ENCODE data around the gene LTF. TPM values are rescaled to one million over a fixed set of nuclear protein-coding genes. Genes with fewer than 3 reads are reported as not detected.
A peak's percentile ranks its signal among the peaks of the same experiment; 100 is the strongest.

The LTF gene
- total and polyA plus RNA-seq, 2 of the 13 experiments (the other 11 are each of a cell fraction or from before 2014, with no cell fraction given): not detected

- TF ChIP-seq STAT5B (CRISPR knock-in tag; IDR thresholded peaks at IDR 0.05) (no peak), ZNF513 (CRISPR knock-in tag; conservative IDR thresholded peaks at IDR 0.05) (no peak), ZNF282 (IDR thresholded peaks at IDR 0.05; ENCODE audit: partially characterized antibody) (no peak), ZNF644 (CRISPR knock-in tag; IDR thresholded peaks at IDR 0.05; ENCODE audit: low read depth) (no peak), ZNF782 (CRISPR knock-in tag; IDR thresholded peaks at IDR 0.05; ENCODE audit: borderline replicate concordance) (no peak), ZSCAN21 (CRISPR knock-in tag; IDR thresholded peaks at IDR 0.05; ENCODE audit: borderline replicate concordance) (no peak; the same call in 1 of the 2 replicates), SOX13 (IDR thresholded peaks at IDR 0.05) (no peak), SOX13 (CRISPR knock-in tag; conservative IDR thresholded peaks at IDR 0.05 in 1 of 2, IDR thresholded peaks at IDR 0.05 in 1 of 2) (peak in 1 of 2 experiments; percentile 45; a peak in 1 of 4 replicates), PAWR (CRISPR knock-in tag; IDR thresholded peaks at IDR 0.05; ENCODE audit: borderline replicate concordance) (no peak), ZSCAN25 (CRISPR knock-in tag; IDR thresholded peaks at IDR 0.05) (no peak), ZNF737 (CRISPR knock-in tag; IDR thresholded peaks at IDR 0.05; ENCODE audit: borderline replicate concordance) (no peak), PITX1 (CRISPR knock-in tag; IDR thresholded peaks at IDR 0.05) (no peak), SIX4 (CRISPR knock-in tag; IDR thresholded peaks at IDR 0.05) (no peak)
- TF ChIP-seq, protein P1, sequence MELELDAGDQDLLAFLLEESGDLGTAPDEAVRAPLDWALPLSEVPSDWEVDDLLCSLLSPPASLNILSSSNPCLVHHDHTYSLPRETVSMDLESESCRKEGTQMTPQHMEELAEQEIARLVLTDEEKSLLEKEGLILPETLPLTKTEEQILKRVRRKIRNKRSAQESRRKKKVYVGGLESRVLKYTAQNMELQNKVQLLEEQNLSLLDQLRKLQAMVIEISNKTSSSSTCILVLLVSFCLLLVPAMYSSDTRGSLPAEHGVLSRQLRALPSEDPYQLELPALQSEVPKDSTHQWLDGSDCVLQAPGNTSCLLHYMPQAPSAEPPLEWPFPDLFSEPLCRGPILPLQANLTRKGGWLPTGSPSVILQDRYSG (CRISPR knock-in tag; IDR thresholded peaks at IDR 0.05): no peak
- TF ChIP-seq, protein P2, sequence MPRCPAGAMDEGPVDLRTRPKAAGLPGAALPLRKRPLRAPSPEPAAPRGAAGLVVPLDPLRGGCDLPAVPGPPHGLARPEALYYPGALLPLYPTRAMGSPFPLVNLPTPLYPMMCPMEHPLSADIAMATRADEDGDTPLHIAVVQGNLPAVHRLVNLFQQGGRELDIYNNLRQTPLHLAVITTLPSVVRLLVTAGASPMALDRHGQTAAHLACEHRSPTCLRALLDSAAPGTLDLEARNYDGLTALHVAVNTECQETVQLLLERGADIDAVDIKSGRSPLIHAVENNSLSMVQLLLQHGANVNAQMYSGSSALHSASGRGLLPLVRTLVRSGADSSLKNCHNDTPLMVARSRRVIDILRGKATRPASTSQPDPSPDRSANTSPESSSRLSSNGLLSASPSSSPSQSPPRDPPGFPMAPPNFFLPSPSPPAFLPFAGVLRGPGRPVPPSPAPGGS (CRISPR knock-in tag; IDR thresholded peaks at IDR 0.05): no peak
- TF ChIP-seq, protein P3, sequence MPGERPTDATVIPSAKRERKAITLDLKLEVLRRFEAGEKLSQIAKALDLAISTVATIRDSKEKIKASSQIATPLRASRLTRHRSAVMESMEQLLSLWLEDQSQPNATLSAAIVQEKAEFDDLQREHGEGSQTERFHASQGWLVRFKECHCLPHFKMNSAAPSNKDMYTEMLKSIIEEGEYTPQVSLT (CRISPR knock-in tag; IDR thresholded peaks at IDR 0.05; ENCODE audit: borderline replicate concordance, low read depth): no peak
- TF ChIP-seq, protein P4, sequence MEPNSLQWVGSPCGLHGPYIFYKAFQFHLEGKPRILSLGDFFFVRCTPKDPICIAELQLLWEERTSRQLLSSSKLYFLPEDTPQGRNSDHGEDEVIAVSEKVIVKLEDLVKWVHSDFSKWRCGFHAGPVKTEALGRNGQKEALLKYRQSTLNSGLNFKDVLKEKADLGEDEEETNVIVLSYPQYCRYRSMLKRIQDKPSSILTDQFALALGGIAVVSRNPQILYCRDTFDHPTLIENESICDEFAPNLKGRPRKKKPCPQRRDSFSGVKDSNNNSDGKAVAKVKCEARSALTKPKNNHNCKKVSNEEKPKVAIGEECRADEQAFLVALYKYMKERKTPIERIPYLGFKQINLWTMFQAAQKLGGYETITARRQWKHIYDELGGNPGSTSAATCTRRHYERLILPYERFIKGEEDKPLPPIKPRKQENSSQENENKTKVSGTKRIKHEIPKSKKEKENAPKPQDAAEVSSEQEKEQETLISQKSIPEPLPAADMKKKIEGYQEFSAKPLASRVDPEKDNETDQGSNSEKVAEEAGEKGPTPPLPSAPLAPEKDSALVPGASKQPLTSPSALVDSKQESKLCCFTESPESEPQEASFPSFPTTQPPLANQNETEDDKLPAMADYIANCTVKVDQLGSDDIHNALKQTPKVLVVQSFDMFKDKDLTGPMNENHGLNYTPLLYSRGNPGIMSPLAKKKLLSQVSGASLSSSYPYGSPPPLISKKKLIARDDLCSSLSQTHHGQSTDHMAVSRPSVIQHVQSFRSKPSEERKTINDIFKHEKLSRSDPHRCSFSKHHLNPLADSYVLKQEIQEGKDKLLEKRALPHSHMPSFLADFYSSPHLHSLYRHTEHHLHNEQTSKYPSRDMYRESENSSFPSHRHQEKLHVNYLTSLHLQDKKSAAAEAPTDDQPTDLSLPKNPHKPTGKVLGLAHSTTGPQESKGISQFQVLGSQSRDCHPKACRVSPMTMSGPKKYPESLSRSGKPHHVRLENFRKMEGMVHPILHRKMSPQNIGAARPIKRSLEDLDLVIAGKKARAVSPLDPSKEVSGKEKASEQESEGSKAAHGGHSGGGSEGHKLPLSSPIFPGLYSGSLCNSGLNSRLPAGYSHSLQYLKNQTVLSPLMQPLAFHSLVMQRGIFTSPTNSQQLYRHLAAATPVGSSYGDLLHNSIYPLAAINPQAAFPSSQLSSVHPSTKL (CRISPR knock-in tag; IDR thresholded peaks at IDR 0.05): peak; percentile 57
Observed at GRCh38 chr3:46488735-46489361, 24.1 kb upstream of the LTF start (continued).

Measured in HepG2 (cell line).